GM21360 (cell line): Measurements from ENCODE around the gene ARNT2.

Experiments
- ATAC-seq: cut with Tn5 transposase; IDR thresholded peaks from one replicate; pipeline ENCODE4 v1.9.1; 2021; ENCODE audit warnings: mild to moderate bottlenecking, moderate library complexity; ENCODE audit not compliant: unreplicated experiment

ARNT2 gene

DNA sequence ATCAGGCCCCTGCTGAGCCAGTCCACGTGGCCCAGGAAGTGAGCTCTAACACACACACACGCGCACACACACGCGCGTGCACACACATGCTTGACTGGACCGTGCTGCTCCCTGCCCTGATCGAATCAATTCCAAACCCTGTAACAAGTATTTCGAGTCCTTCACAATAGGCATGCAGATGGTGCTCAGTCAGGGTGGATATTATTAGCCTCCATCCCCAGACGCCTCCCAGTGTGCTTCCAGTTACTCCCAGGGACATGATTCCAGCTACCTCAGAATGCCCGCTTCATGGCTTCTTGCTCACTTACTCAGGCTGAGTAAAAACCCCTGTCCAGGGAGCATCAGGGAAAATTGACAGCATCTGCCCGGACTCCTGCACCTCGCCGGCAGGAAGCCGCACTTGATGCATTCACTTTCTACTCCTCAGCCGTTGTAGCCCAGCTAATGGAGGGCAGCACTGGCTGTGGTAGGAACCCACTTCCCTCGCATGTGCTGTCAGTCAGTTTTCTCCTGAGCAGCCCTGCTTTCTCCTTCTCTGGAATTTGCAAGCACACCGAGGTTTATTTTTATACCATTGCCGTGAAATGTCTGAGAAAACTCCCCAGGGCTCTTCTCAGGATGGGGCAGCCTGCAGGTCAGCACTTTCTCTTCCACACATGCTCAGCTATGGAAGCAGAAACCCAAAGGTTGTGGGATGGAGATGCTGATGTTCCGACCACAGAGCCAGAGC, 164.9 kb downstream of the ARNT2 start:
- no peak for ATAC-seq

GRCh38 chr15:80569656-80570055, 165.5 kb downstream of the ARNT2 start:
- ATAC-seq: no peak

- no peak for ATAC-seq
Measured at GRCh38 chr15:80570553-80570952, 166.4 kb downstream of the ARNT2 start.

GRCh38 chr15:80572337-80572736, 168.2 kb downstream of the ARNT2 start:
- ATAC-seq: no peak

DNA sequence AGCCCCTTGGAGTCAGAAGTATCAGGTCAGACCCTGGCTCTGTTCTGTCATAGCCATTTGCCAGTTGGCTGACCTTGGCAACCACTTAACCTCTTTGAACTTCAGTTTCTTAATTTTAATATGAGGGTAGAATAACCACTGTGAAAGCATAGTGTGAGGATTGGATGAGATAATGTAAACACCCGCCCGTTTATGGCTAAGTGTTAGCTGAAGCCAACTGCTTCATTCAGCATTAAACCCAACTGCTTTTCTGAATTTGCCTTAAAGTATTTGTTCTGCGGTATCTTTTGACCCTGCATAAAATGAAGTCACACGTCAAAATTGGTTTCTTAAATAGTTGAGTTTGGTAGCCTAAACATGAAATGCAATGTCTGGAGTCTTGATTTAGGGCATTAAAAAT, 169.4 kb downstream of the ARNT2 start:
- ATAC-seq: no peak

DNA sequence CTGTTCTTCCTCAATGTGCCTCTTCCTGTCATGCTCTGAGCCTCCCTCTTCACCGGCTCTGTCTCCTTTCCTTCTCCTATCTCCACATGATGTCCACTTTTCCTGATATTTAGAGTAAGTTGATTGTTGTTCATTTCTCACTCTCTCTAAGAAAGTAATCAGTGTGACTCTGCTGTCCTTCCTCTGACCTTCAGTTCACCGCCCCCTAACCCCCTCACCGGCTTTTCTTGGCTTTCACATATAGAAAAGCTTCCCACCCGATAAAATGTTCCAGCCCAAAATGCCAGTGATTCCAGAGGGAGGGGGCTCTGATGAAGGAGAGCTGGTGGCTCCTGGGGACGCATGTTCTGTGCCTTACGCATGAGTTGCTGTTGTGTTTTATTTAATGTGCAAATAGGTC, 170.4 kb downstream of the ARNT2 start:
- ATAC-seq: no peak

- no peak for ATAC-seq
Measured at GRCh38 chr15:80576519-80577090, 172.4 kb downstream of the ARNT2 start.

DNA sequence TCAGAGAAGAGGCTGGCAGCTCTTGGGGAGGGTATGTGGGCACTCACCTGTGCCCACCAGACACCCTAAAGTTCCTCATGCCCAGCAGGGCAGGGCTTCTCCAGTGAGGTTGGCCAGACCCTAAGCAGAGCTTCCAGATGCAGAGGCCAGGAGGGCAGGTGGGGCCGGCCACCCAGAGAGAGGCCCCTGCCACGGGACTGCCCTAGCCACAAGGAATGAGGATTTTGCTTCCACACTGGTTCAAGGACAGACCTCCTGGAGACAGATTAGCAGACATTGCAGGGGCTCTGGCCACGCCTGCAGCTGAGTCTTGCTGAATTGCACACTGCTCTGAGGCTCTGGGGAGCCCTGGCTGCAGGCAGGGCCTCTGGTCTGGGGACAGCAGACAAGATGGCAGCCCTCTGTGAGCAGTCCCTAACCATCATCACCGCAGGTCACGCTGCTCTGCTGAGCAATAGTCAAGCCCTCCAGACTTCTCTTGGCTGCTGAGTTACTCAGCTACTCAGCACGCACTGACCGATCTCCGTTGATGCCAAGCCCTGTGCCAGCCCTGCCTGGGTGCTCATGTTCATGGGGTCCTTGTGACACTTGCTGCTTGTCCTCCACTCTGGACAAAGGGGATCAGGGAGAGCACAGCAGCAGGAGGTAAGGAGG, 173.5 kb downstream of the ARNT2 start:
- ATAC-seq: no peak

DNA sequence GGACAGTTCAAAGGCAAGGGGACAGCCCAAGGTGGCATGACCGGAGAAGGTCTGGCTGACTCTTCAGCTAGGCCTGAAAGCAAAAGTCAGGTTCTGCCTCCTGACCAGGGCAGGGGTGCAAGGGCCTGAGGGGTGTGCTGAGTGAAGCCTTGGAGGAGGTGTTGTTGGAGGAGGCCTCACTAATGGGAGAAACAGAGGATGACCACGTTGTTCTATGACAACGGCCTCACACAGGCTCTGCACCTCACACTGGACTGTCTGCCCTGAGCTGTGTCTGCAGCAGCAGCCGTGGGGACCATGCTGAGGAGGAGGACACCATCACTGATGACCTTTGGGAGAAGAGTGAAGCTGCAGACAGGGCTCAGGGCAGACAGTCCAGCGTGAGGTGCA, 174.0 kb downstream of the ARNT2 start:
- ATAC-seq: no peak

GRCh38 chr15:80578871-80579270, 174.7 kb downstream of the ARNT2 start:
- ATAC-seq: no peak

DNA sequence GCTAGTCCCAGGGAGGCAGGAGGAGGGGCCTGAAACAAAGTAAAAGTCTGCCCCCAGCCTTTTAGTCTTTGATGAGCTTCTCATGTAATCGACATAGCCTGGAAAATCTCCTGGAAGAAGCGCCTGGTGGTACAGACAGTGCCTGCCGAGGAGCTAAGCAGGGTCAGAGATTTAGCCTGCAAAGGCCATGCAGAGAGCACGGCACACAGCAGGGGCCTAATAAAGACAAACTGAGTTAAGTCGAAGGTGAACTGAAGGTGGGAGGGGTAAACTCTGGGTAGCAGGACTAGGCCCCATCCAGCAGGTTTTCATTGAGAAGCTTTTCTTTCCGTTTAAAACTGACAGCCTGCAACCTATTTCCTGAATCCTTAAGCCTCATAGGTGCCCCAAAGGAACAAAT, 175.4 kb downstream of the ARNT2 start:
- ATAC-seq: no peak

DNA sequence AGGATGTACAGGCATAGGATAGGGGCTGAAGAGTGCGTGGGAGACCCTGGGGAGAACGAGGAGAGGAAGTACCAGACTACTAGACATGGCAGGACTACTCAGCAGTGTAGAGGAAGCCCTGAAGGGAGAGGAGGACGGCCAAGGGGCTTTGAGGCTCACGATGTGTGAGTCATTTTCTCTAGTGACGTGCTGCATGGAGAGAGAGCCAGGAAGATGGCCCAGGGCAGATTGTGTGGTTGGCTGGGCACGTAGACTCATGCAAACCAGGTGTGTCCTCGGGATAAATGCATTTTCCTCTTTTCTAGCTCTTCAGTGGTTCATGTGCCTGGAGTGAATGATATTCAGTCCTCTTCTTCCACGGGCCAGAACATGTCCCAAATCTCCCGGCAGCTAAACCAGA, 175.9 kb downstream of the ARNT2 start:
- no peak for ATAC-seq

- ATAC-seq: no peak
Measured at GRCh38 chr15:80580536-80581260, 176.5 kb downstream of the ARNT2 start.

- no peak for ATAC-seq
Measured at GRCh38 chr15:80581976-80582375, 177.8 kb downstream of the ARNT2 start.

DNA sequence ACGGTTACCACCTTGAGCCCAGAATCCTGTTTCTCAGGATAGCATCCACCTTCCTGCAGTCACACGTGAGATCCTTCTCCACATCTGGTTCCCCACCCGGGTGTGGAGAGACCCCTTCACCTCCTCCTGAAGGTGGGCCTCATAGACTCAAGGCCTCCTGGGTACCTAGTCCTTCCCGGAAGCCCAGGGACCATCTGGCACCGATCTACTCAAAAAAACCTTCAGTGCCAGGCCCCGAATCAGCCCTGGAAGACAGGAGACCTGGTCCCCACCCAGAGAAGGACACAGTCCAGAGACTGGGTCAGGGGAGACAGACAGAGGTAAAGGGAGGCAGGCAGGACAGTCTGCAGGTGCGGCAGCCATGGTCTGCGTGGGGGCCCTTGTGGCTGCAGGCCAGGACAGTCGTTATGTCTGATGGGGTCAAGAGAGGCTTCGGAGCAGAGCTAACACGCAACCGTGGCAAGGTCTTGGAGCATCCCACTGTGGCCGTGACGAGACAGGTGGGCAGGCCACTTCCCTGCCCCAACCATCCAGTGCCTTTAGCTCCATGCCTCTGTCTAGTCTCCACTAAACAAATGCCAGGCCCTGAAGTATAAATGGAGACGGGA, 178.7 kb downstream of the ARNT2 start:
- no peak for ATAC-seq

- no peak for ATAC-seq
Measured at GRCh38 chr15:80584561-80584964, 180.4 kb downstream of the ARNT2 start.

DNA sequence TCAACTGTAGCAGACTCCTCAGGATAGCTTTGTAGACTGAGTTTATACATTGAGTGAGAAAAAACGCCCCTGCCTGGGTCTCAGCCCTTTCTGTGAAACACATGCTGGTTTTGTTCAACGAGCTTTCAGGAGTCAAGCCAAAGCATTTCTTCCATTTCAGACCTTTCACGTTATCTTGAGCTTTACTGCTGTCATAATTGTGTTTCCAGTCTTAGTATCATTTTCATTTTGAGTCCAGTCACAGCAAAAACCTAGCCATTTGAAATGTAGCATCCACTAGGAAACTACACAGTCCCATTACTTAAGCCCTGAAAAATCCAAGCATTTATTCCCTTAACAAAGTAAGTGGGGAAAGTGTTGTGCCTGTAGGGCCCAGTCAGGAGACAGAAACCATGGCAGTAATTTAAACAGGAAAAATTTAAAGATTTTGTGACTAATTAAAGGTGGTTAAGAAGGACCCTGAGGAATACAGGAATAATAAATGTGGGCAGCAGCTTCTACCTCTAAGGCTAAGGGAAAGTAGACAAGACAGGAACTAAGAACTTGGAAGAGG, 180.9 kb downstream of the ARNT2 start:
- ATAC-seq: no peak

DNA sequence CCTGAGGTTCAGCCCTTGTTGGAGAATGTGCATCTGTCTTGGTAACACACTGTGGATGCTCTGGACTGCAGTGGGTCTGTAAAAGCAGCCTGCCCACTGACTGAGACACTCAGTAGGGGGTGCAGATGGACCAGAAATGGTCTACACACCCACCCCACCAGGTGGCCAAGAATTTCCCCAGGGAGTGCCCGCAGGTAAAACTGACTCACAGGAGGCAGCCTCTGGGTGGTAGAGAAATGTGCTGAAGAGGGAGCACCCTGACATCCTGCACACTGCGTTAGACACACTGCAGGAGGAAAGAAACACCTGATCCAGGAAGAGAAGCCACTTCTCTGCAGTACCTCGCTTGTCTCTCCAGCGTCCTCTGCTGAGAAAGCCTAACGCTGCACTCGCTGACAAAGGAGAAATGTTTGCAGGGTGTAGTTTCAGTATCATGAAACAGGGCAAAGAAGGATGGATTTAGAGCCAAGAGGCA, 181.4 kb downstream of the ARNT2 start:
- no peak for ATAC-seq

GRCh38 chr15:80586161-80586560, 182.0 kb downstream of the ARNT2 start:
- ATAC-seq: no peak

DNA sequence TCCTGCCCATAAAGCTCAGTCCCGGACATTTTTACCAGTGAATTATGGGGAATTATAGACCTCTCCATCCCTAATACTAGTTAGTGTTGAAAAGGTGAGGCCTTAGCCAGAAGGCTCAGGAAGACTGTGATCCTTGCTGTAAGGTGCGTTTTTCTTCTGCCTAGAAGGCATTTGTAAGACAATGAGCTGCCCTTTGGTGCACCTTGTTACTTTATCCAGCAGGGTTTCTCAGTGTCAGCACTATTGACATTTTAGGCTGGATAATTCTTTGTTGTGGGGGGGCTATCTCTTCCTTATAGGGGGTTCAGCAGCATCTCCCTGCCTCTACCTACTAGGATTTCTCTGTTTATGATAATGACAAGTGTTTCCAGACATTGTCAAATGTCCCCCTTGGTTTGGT, 182.8 kb downstream of the ARNT2 start:
- ATAC-seq: no peak
